ENCODE results near the gene AKAP13.

AKAP13 gene

DNA sequence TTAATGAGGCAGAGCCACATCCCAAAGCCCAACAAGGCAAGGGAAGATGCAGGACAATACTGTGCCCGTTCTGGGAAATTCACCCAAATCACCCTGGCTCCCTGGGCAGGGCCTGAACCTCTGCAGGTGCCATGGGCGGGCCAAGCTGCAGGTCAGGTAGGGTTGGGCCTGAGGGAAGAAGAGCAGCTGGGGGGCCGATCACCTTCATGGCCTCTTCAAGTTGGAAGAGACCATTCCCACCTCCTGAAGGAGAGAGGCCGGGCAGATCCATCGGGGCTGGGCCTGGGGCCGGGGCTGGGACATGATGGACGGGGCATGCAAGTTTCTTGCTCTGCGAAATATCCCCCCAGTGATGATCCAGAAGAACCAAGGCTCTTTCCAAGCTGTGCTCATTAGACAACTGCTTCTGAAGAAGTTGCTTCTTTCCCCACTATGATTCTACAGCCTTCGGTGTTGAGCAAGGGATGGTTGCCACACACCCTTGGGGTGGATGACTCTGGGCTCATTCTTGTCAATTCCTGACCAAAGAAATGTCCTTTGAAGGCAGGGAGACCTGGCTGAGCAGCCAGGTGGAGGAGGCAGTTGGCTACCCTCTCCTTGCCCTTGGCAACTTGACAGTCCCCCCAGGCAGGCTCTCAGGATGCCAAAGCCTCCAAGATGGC lies 376.1 kb downstream of the AKAP13 start:
- DNase-seq (ENCODE audit: low read depth): no peak

DNA sequence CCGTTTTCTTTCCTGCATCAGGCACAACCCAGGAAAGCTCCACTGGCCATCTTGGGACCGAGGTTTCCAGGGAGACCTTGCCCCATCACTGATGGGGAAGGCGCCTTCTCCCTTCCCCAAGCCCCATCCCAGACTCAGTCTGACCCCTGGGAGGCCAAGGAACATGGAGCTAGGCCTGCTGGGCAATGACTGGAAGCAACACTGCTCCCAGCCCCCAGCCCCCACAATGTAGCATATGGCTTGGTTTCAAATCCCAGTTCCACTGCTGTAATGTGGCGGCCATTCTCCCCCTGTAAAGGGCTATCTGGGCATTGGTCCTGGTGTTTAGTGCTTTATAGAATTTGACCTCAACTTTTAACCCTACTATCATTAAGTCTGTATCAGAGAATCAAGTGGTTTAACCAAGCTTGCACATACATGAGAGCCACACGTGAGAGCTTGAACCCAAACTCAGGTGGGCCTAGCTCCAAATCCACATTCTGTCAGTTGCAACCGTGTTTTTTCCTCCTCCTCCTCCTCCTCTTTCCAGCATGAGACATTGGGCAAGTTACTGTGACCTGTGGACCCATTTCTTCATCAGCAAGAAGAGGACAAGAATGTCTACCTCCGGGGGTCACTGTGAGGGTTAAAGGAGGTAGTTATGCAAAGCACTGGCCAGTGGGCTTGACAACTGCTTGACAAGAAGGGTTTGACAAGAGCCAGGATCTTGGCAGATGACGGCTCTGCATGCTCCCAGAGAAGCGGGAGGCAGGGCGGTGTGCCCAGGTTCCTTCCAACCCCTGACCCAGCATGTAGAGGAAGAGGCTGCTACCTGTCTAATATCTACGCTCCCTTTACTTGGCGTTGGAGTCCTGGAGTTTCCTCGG lies 376.9 kb downstream of the AKAP13 start:
- no peak for DNase-seq (ENCODE audit: low read depth)

DNA sequence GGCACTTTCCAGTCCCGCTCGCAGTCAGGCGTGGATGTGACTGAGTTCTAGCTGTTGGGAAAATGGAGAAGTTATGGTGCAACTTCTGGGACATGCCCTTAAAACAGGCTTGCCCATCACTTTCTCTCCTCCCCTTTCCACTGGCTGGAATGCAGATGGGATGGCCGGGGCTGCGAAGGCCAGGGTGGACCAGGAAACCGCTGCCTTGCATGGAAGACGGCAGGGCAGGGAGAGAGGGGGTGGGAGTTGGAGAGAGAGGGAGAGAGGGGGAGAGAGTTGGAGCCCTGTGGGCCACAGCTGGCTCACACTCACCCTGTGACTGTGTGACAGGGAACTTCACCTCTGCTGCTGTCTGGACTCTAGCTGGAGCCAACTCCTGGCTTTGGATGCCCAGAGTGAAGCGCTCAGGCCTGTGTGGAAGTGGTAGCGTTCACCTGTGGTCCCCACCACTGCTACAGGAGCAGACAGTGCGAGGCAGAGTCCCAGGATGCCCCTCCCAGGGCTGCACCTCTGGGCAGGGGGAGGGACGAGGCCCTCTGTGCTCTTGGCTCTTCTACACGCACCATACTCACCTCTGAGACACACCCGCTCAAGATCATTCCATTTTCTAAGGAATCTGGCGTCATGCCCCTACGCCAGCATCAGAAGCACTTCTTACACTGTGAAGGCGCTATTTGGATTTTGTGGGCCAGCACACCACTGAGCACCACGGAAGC lies 377.7 kb downstream of the AKAP13 start:
- no peak for DNase-seq (ENCODE audit: low read depth)

DNA sequence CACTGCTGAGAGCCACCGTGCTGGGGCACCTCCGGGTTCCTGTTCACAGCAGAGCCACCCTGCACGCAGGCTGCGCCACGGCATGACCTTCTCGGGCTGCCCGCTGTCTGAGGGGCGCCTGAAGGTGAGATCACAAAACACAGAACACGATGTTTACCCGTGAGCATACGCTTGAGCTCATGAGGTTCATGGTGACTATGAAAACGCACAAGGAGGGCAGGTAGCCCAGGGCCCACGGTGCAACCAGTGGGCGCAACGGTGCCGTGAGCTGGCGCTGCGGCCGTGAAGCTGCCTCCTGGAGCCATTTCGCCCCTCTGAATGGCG lies 378.2 kb downstream of the AKAP13 start:
- DNase-seq (ENCODE audit: low read depth): no peak

DNA sequence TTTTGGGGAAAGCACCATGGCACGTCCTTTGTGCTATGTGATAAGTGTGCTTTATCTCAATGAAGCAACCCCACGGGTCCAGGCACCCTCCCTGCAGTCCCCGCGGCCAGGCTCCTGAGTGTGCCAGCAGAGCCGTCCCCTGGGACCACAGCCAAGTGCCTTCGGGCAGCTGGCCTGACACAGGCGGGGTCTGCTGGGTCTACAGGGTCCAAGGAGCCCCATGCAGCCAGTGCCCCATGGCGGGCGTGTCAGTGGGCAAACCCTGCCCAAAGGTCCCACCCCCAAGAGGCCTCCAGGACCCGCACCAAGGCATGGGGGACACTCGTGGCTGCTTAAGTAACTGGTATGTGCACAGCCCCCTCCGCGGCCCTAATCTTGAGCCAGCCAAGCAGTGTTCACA lies 379.0 kb downstream of the AKAP13 start:
- DNase-seq (ENCODE audit: low read depth): no peak

DNA sequence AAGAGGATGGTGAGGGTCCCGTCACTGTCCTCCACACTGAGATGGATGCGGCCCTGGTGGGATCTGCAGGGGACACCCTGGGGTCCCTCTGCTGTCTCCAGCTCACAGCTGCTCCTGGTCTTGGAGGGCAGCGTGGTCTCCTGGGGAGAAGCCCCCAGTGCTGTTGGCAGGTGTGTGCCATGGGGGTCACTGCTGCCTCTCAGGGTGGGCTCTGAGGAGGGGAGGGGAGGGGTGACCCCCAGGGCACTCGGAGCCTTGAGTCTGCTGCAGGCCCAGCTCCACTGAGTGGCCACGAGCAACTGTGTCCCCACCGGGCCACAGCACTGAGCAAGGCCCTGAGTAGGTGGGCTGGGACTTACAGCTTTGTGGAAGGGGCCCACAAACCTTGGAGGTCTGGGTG lies 379.6 kb downstream of the AKAP13 start:
- DNase-seq (ENCODE audit: low read depth): no peak

DNA sequence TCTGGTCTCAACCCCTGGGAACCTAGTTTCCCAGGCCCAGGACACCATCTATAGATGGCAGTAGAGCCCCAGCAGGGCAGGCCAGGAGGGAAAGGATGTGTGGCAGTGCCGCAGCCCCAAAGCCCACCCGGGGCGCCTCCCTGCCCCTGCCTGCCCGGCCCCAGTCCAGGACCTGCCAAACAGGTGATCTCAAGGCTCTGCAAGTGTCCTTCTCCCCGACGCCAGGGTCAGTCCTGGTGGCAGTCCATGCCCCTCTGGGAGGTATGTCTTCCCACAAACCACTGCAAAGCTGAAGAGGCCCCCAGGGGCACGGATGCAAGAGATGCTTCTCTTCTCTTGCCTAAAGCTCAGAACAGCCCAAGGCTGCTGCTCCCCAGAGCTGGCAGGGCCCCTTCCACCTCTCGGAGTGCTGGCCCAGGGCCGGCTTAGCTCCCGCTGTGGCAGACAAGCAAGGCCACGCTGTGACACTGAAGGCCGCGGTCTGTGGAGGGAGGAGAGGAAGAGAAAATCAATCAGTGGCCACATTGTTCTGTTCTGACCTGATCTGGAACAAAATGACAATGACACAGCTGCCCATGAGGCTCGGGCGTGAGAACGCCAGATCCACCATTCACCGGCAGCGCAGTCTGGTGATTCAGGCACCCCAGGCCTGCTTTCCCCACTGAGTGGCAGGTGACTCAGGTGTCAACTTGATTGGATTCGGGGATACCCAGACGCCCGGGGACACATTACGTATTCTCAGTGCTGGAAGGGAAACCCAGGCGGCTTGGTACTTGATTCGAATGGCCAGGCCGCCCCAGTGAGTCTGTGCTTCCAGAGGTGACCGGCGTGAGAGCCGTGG lies 380.3 kb downstream of the AKAP13 start:
- DNase-seq (ENCODE audit: low read depth): no peak

DNA sequence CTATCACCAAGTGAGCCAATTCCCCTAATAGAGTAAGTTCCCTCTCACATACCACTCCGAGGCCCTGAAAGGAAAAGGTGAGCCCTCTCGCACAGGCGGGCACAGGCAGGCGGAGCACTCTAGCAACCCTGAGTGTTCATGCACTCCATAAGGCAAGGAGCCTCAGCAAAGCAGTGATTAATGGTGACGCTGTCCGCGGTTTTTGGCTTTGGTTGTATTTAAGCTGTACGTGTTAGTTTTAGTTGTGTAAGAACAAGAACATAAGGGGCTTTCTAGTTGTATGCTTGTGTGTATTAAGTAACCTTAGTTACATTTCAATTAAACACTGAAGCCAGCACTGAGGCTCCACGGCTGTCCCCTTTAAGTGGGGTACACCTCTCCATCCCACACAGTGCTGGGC lies 381.2 kb downstream of the AKAP13 start:
- DNase-seq (ENCODE audit: low read depth): no peak

DNA sequence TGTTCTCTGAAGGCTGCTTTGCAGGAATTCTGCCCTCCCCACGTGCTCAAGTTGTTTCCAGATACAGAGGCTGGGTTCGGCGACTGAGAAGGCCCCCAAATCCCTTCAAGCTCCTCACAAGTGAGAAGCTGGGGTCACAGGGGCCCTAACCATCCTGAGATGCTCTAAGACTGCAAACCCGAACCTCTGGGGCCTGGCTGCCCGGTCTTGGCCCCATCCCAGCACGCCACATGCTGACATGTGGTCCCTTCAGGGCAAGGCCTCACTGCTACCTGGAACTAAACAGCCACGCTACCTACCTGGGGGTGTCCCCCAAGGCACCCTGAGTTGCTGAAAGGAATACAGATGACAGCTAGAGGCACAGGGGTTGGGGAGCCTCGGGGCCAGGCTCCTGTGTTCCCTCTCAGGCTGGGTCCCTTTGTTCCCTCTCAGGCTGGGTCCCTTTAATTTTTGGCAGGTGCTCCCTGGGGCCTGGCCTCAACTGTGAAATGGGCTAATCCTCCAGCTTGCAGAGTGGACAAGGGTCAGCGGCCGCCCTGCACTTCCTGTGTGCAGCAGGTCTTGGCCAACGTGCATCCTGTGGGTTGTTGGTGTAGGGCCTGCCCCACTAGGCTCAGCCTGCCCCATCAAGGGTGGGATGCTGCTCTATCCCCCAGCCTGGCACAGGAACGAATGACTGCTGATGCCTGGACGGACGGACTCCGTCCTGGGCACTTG lies 381.8 kb downstream of the AKAP13 start:
- no peak for DNase-seq (ENCODE audit: low read depth)

DNA sequence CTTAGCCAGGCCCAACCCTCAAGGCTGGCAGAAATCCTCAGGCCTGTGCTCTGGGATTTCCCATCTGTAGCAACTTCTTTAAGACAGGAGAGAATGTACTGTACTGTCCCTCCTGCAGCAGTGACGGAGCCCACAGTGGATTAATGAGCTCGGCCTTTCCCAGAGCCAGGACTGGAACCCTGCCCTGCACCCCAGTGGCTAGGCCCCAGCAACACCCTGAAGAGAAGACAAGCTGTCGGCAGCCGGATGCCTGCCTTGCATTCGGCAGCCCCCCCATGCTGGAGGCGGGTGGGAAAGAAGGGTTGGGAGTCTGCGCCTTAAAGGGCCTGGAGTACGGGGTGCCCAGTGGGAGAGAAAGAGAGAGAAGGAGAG lies 382.3 kb downstream of the AKAP13 start:
- no peak for DNase-seq (ENCODE audit: low read depth)

DNA sequence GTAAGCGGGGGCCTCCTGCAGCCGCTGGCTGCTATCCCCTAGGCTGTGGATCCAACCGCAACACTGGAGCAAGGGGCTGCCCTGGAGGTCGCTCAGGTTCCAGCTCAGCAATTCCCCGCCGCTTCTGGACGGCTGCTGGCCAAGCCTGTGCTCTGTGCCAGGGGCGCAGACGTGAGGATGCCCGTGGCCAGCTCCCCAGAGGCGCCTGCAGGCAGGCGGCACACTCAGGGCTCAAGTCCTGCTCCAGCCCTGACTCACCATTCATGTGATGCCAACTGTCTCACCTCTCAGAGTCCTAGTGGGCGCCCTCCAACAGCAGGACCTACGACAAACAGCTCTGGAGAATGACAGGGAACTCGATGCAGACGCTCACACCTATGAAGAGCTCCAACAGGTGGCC lies 382.8 kb downstream of the AKAP13 start:
- no peak for DNase-seq (ENCODE audit: low read depth)

DNA sequence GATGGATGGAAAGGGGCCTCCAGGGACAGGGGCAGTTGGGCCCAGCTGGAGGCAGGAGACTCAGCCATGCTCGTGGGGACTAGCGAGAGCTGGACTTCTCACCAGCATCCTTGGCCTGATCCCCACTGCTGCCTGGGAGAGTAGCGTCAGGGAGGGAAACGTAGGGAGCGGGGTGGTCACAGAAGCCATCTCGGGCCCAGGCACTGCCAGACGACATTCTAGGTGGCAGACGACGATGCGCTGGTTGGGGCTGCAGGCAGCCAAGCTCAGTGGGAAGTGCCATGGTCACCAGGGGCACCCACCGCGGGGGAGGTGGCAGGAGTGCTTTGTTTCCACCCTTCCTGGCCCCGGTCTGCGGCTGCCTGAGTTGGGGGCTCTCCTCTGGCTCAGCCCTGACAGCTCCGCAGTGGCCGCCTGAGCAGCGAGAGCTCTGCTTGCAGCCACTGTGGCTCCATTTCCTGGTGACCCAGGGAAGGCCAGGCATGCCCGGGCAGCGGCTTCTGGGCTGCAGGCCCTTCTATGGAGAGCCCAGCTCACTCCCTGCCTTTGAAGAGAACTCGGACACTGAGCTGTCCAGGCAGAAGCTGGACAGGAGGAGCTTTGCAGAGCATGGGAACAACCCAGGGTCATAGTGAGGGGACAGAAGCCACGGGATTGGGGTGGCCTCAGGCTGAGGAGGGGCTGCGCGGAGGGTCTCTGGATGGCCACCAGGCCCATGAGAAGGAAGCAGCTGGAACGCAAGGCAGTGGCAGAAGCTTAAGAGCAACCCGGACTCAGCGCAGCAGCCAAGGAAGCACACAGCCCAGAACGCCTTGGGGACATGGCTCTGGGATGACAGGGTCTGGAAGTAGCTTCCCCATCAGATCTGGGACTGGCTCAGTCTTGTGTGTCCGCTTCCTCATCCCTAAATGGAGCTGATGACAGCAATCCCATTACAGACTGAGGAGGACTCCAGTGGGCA lies 383.6 kb downstream of the AKAP13 start:
- no peak for DNase-seq (ENCODE audit: low read depth)

DNA sequence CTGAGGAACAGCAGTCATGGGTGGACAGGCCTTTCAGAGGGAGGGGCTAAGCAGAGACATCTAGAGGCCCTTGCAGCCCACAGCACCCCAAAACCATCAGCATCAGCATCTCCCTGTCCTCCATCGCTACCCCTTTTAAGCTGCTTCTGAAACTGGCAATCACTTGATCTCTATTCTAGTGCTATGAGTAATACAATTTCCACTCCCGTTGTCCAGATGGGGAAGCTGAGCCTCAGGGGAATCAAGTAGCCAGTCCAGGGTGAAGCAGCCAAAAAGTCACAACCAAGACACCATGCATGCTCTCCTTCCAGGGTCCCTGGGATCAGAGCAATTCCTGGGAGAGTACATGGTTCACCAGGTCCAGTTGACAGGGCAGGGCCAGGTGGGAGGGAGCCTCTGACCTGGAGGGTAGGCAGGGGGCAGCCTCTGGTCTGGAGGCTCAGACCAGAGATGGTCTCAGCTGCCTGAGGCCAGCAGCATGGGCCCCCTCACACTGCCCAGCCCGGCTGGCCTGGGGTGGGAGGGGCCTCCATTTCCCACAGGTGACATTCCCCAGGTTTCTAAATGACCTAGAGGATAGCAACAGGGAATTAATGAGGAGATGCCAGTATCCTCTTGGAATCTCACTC lies 384.4 kb downstream of the AKAP13 start:
- no peak for DNase-seq (ENCODE audit: low read depth)

DNA sequence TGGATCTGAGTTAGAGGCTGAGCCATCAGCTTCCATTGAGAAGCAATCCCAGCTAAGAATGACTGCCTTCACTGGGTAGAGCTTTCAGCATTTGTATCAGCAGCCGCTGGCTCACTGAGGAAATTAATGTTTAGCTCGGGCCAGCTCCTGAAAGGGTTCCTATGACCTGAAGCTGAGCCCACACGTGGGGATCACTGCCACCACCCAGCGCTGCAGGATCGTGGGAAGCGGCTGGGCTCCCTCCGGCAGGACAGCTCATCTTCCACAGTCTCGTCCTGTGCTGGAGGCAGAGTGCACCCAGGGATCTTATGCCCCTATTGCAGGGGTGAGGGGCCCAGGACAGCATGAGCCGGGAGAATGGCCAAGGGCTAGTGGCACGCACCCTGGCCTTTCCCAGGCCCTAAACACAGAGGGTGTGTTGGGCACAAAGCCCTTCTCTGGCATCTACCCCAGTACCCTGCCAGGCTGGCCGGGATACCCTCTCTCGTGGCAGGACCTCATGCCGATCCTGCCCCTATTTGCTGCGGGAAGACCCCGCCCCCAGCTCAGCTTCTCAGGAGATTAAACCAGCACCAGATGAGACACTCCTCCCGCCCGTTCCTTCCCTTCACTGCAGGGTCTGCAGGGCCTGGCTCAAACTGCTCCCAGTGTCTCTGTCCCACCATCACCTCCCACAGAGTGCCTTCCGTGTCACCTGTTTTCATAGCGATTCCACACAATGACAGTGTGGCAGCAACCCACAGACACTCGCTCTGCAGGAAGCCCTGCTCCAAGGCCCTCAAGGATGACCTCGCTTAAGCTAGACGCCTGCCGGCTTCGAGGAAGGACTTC lies 385.8 kb downstream of the AKAP13 start:
- no peak for DNase-seq (ENCODE audit: low read depth)

DNA sequence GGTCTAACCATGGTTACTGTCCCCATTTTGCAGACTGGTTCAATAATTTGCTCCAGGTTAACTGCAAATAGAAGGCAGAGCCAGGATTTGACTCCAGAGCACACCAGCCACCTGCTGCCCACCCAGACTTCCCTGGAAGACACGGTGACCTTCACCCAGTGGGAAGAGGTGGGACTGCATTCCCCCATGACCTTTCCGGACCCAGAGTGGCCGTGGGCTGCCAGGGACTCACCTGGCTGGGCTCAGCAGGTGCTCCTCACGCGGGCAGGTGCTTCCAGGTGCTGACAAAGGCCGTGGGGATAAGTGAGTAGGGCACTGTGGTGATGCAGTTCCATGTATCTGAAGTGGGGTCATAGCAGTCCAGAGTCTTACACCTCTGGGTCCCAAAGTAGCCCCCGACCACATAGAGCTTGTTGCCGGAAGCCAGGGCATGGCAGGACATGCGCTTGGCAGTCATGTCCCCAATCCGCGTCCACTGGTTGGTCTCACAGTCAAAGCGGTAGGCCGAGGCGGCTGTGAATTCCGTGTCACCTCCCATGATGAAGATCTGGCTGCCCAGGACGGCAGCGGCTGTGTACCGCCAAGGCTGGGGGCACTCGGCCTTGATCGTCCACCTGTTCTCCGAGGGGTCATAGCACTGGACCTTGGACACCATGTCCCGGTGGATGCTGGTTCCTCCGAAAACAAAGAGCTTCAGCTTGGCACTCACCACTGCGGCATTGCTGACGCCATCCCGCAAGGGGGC lies 387.6 kb downstream of the AKAP13 start:
- DNase-seq (ENCODE audit: low read depth): no peak

DNA sequence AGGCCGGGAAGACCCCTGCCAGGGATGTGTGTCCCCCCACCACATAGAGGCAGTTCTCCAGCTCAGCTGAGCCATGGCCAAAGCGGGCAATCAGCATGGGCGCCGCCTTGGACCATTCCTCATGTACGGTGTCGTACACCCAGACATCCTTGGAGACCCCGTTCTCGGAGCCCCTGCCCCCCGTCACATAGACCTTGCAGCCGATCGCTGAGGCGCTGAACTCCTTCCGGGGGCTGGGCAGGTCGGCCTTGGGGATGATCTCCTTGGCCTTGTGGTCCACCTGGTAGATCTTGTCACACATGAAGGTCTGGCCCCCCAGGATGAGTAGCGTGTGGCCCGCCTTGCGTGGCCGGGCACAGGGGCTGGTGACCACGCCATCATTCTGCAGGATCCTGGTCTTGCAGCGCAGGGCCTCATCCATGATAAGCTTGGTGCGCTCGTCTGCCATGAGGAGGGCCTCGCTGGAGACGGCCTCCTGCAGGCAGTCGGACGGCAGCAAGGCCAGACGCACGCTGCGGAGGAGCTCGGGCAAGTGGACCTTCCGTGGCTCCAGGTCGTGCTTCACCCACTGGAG lies 388.3 kb downstream of the AKAP13 start:
- no peak for DNase-seq (ENCODE audit: low read depth)

DNA sequence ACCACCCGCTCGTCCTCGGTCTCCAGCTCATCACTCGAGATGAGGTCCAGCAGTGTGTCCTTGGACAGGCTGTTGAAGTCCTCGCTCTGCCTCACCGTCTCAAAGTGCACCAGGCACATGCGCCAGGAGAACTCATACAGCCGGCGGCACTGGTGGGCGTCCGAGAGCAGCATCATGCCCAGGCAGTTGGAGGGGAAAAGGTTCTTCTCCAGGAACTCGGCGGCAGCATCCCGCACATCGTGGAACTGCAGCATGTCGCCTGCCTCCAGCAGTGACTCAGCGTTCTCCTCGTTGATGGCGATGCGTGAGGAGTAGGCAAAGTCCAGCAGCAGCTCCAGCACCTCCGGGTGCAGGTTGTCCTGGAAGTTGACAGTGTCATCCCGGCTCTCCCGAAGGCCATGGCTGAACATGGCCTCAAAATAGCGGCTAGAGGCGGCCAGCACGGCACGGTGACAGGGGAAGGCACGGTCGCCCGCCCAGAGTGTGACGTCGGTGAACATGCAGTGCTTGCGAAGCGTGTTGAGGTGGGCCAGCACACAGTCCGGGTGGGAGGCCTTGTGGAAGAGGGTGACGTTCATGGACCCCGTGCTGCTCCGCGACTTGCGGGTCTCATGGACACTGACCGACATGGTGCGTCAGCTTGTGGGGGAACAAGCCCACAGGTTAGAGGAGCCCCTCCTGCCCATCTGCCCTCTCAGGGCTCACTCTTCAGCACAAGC lies 388.9 kb downstream of the AKAP13 start:
- DNase-seq (ENCODE audit: low read depth): no peak
